Measurements from ENCODE around the gene HLA-DOB.

- TF ChIP-seq CTCF (IDR thresholded peaks at IDR 0.05) (no peak), POLR2A (IDR thresholded peaks at IDR 0.05) (no peak)
Observed at GRCh38 chr6:32852844-32853540, 36.2 kb upstream of the HLA-DOB start.

All from uterus (tissue), 2 donors.